PFSK-1 (cell line): Measurements from ENCODE around the gene UAP1L1.

ENCODE experiments used
- POLR2AphosphoS5 ChIP-seq: IDR thresholded peaks from 2 replicates; pipeline ENCODE4 v1.6.1; 2012; ENCODE audit warnings: low read depth, mild to moderate bottlenecking, control low read depth, low read length, moderate library complexity
- REST ChIP-seq, 2 experiments: IDR thresholded peaks; 2 replicates each; pipeline versions ENCODE4 v1.6.1 to v1.8.0; 2011 to 2012; ENCODE audit warnings: low read depth in 2 of 2, low read length in 2 of 2, control low read depth in 1 of 2, inconsistent platforms in 1 of 2, mild to moderate bottlenecking in 1 of 2, moderate library complexity in 1 of 2; ENCODE audit not compliant: insufficient read depth in 1 of 2
- SIN3A ChIP-seq: IDR thresholded peaks from 2 replicates; pipeline ENCODE4 v1.6.1; 2012; ENCODE audit warnings: mild to moderate bottlenecking, low read length, moderate library complexity, borderline replicate concordance; ENCODE audit not compliant: insufficient read depth

- TF ChIP-seq POLR2AphosphoS5 (no peak), SIN3A (no peak), REST (IDR thresholded peaks at IDR 0.05; ENCODE audit: insufficient read depth in 1 of 2, low read depth in 2 of 2, low read length in 2 of 2) (no peak)
These were observed 32.7 kb upstream of the UAP1L1 start for GRCh38 chr9:137044502-137045177.
